GM23338 (cell line): Measurements from ENCODE around the gene SAA2.

Experiments used
- EZH2 ChIP-seq: fragments of 200-600 bp; sonication (generic); IDR thresholded peaks from one replicate; pipeline ENCODE4 v1.8.0; 2017; ENCODE audit warnings: antibody characterized with exemption, mild to moderate bottlenecking, low read depth; ENCODE audit not compliant: unreplicated experiment
- EZH2phosphoT487 ChIP-seq: fragments of 200-600 bp; sonication (generic); IDR thresholded peaks from one replicate; pipeline ENCODE4 v1.8.1; 2018; ENCODE audit warnings: antibody characterized with exemption; ENCODE audit not compliant: unreplicated experiment
- JUNB ChIP-seq: IDR thresholded peaks from one replicate; pipeline ENCODE4 v1.6.1; 2016; ENCODE audit warnings: antibody characterized with exemption; ENCODE audit not compliant: unreplicated experiment
- NANOG ChIP-seq: IDR thresholded peaks from 2 replicates; pipeline ENCODE4 v1.6.1; 2016; ENCODE audit warnings: antibody characterized with exemption, borderline replicate concordance
- POLR2AphosphoS5 ChIP-seq: IDR thresholded peaks from 2 replicates; pipeline ENCODE4 v1.6.1; 2016; ENCODE audit warnings: antibody characterized with exemption, low read depth
- STAT1 ChIP-seq: IDR thresholded peaks from one replicate; pipeline ENCODE4 v1.6.1; 2016; ENCODE audit warnings: antibody characterized with exemption; ENCODE audit not compliant: unreplicated experiment
- TF ChIP-seq, protein P1 (sequence below), 2 experiments: fragments of 200-600 bp in 1 of 2; sonication (generic) in 1 of 2; conservative IDR thresholded peaks; 2 replicates each; pipeline versions ENCODE4 v1.5.1 to v1.6.1; 2016 to 2017; ENCODE audit warnings: antibody characterized with exemption in 2 of 2, low read depth in 2 of 2, mild to moderate bottlenecking in 2 of 2, moderate library complexity in 1 of 2
- TF ChIP-seq, protein P2 (sequence below): IDR thresholded peaks from one replicate; pipeline ENCODE4 v1.6.1; 2018; ENCODE audit warnings: antibody characterized with exemption; ENCODE audit not compliant: unreplicated experiment

DNA sequence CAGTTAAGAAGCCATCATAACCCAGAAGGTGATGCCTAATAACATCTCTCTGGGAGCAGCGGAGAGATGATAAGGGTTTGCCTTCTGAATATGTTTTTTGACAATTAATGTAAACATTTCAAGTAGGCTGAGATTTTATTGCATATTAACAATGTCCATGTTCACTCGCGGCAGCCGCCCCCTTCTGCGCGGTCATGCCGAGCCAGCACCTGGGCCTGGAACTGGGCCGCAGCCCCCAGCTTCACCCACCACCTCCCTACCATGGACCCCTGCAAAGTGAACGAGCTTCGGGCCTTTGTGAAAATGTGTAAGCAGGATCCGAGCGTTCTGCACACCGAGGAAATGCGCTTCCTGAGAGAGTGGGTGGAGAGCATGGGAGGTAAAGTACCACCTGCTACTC is 13.3 kb upstream of the SAA2 start:
- TF ChIP-seq JUNB (no peak), EZH2 (no peak), POLR2AphosphoS5 (no peak), EZH2phosphoT487 (no peak), STAT1 (no peak), NANOG (no peak)
- TF ChIP-seq, protein P1, sequence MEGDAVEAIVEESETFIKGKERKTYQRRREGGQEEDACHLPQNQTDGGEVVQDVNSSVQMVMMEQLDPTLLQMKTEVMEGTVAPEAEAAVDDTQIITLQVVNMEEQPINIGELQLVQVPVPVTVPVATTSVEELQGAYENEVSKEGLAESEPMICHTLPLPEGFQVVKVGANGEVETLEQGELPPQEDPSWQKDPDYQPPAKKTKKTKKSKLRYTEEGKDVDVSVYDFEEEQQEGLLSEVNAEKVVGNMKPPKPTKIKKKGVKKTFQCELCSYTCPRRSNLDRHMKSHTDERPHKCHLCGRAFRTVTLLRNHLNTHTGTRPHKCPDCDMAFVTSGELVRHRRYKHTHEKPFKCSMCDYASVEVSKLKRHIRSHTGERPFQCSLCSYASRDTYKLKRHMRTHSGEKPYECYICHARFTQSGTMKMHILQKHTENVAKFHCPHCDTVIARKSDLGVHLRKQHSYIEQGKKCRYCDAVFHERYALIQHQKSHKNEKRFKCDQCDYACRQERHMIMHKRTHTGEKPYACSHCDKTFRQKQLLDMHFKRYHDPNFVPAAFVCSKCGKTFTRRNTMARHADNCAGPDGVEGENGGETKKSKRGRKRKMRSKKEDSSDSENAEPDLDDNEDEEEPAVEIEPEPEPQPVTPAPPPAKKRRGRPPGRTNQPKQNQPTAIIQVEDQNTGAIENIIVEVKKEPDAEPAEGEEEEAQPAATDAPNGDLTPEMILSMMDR (conservative IDR thresholded peaks at IDR 0.05; ENCODE audit: low read depth in 2 of 2): no peak
- TF ChIP-seq, protein P2, sequence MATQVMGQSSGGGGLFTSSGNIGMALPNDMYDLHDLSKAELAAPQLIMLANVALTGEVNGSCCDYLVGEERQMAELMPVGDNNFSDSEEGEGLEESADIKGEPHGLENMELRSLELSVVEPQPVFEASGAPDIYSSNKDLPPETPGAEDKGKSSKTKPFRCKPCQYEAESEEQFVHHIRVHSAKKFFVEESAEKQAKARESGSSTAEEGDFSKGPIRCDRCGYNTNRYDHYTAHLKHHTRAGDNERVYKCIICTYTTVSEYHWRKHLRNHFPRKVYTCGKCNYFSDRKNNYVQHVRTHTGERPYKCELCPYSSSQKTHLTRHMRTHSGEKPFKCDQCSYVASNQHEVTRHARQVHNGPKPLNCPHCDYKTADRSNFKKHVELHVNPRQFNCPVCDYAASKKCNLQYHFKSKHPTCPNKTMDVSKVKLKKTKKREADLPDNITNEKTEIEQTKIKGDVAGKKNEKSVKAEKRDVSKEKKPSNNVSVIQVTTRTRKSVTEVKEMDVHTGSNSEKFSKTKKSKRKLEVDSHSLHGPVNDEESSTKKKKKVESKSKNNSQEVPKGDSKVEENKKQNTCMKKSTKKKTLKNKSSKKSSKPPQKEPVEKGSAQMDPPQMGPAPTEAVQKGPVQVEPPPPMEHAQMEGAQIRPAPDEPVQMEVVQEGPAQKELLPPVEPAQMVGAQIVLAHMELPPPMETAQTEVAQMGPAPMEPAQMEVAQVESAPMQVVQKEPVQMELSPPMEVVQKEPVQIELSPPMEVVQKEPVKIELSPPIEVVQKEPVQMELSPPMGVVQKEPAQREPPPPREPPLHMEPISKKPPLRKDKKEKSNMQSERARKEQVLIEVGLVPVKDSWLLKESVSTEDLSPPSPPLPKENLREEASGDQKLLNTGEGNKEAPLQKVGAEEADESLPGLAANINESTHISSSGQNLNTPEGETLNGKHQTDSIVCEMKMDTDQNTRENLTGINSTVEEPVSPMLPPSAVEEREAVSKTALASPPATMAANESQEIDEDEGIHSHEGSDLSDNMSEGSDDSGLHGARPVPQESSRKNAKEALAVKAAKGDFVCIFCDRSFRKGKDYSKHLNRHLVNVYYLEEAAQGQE: no peak
